GM21367 (cell line): ENCODE measurements around the gene NAGLU.
"Not testable (repeated sequence)": the region's sequence is repeated elsewhere in the genome, so short reads cannot be mapped to it uniquely, and the experiment has no call there.

Experiments
- ATAC-seq: cut with Tn5 transposase; IDR thresholded peaks from one replicate; pipeline ENCODE4 v1.9.1; 2021; ENCODE audit not compliant: unreplicated experiment

NAGLU gene

GRCh38 chr17:42543190-42544079 lies 7.4 kb downstream of the NAGLU start:
- ATAC-seq = no peak

DNA sequence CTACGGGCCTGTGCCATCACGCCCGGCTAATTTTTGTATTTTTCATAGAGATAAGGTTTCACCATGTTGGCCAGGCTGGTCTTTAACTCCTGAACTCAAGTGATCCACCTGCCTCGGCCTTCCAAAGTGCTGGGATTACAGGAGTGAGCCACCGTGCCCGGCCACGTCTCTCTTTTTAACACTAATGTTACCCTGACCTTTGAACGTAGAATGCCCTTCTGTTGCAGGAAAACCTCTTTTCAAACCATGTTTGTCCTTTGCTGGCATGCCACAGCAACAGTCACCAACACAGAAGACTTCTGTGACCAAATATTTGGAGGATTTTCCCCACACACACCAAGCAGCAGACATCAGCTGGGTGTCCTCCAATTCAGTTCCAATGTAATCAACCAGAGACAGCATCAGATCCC lies 8.8 kb downstream of the NAGLU start:
- ATAC-seq = no peak

GRCh38 chr17:42545755-42546505 lies 9.9 kb downstream of the NAGLU start:
- ATAC-seq = not testable (repeated sequence)

- no peak for ATAC-seq
Observed at GRCh38 chr17:42547001-42547461, 11.0 kb downstream of the NAGLU start.

GRCh38 chr17:42547698-42548069 lies 11.6 kb downstream of the NAGLU start:
- no peak for ATAC-seq

- no peak for ATAC-seq
Observed at GRCh38 chr17:42548070-42548837, 12.2 kb downstream of the NAGLU start.

GRCh38 chr17:42548993-42549755 lies 13.1 kb downstream of the NAGLU start:
- ATAC-seq = no peak

DNA sequence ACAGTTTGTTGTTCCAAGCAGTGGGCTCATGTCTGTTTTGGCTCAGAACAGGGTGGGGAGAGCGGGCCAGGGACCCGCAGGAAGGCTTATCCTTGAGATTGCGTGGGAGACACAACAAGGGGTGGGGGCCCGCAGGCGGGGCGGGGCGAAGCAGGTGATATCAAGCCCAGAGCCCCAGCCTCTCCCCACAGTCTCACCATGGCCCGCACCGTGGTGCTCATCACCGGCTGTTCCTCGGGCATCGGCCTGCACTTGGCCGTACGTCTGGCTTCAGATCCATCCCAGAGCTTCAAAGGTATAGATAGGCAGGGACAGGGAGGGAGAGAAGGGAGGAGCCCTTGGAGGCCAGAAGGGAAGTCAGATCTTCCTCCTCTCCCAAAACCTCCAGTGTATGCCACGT lies 16.7 kb downstream of the NAGLU start, which contains the start of gene HSD17B1:
HSD17B1 (plus strand) TSS at position 188 of the 400 bp plus-strand sequence; CDS start at position 199, 11 bp downstream.
- not testable (repeated sequence) for ATAC-seq

GRCh38 chr17:42553161-42553818 lies 17.2 kb downstream of the NAGLU start:
- ATAC-seq = no peak

- ATAC-seq = no peak
Observed at GRCh38 chr17:42553866-42554249, 17.8 kb downstream of the NAGLU start.

GRCh38 chr17:42554250-42555121 lies 18.4 kb downstream of the NAGLU start:
- ATAC-seq = peak; percentile 48

- no peak for ATAC-seq
Observed at GRCh38 chr17:42555122-42555622, 19.1 kb downstream of the NAGLU start.

GRCh38 chr17:42555961-42556617 lies 20.0 kb downstream of the NAGLU start:
- ATAC-seq = not testable (repeated sequence)

GRCh38 chr17:42559075-42559474 lies 23.0 kb downstream of the NAGLU start:
- ATAC-seq = no peak

DNA sequence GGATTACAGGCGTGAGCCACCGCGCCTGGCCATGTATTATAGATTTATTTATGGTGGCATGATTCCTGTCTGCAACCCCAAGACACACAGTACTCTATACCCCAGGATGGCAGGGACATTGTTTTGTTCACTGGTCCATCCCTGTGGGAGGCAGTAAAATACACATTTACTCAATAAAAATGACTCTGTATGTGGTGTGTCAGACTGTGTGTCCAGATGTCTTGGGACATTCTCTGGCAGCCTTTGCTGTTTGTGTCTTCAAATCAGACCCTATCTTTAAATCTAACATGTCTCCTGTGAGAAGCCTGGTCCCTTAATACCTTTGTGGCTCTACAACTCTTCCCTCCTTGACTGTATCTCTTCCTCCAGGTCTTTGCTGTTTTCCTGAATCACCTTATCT lies 24.2 kb downstream of the NAGLU start:
- no peak for ATAC-seq

DNA sequence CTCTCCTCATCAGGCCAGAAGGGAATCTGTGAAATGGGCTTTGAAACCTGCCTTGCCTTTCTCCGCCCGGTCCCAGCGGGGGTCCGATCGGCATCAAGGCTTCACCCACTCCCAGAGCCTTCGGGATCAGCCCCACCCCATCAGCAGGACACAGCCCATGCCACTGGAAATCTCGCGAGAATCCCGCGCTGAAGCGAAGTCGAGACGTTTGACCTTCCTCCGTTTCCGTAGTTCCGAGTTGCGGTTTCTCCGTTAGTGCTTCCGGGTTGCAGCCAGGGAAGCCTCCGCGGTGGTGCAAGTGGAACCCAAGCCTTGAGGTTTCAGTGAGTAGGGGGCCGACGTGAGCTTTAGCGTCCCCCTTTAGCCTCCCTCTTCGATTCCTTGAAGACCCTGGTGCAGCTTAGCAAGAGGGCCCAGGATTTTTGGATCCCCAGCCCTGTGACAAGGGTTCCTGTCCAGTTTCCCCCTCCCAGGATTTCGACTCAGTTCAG lies 25.9 kb downstream of the NAGLU start, which contains the start of gene COASY:
COASY (plus strand) TSS at position 252 of the 491 bp plus-strand sequence. CDS start 475 bp downstream, outside the sequence.
- no peak for ATAC-seq

DNA sequence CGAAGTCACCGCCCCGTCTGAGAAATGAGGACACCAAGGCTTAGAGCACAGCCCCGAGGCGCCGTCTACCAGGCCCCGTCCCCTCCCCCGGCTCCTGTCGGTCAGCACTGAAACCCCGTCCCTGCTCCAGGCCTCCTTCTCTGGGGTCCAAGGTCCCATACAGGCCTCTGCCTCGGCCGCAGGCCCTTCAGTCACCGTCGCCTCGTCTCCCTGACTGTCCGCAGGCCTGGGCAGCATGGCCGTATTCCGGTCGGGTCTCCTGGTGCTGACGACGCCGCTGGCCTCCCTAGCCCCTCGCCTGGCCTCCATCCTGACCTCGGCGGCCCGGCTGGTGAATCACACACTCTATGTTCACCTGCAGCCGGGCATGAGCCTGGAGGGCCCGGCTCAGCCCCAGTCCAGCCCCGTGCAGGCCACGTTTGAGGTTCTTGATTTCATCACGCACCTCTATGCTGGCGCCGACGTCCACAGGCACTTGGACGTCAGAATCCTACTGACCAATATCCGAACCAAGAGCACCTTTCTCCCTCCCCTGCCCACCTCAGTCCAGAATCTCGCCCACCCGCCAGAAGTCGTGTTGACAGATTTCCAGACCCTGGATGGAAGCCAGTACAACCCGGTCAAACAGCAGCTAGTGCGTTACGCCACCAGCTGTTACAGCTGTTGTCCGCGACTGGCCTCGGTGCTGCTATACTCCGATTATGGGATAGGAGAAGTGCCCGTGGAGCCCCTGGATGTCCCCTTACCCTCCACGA lies 26.5 kb downstream of the NAGLU start:
- no peak for ATAC-seq
